Measurements from ENCODE around the gene MAPK1IP1L. TPM values are rescaled to one million over a fixed set of nuclear protein-coding genes. Genes with fewer than 3 reads are reported as not detected.

MAPK1IP1L gene
- total and polyA plus RNA-seq, 2 of the 4 experiments (the other 2 are of a cell fraction), result 44.8 to 168 TPM

GRCh38 chr14:55085060-55085660 lies 33.7 kb downstream of the MAPK1IP1L start:
- no peak for ATAC-seq (ENCODE audit: low read depth)
- Histone ChIP-seq H2BK20ac (ENCODE audit: low read depth, low read length) (no peak overlapping the region), H3K27me3 (ENCODE audit: control insufficient read depth, insufficient read depth, low read length) (no peaks in the 10 kb centered on the region)

More at GRCh38 chr14:55085060-55085660, 33.7 kb downstream of the MAPK1IP1L start:
- H3K18ac ChIP-seq (ENCODE audit: low read depth, low read length), result no peak overlapping the region
- BruUV-seq (replicated peaks), result no TSS peak
- H3K9me3 ChIP-seq (ENCODE audit: control insufficient read depth, insufficient read depth, low read length), result no peaks in the 10 kb centered on the region
- no CpG with 5 or more reads among the region's 4 CpGs for WGBS, 2 experiments (ENCODE audit: extremely low coverage in 2 of 2, insufficient read length in 1 of 2)
- H2AK9ac ChIP-seq (replicated peaks; ENCODE audit: low read depth, low read length, poor library complexity), result no peak overlapping the region
- H3K56ac ChIP-seq (ENCODE audit: extremely low read depth, insufficient read depth, low read length), result no peak overlapping the region
- H3K79me1 ChIP-seq (ENCODE audit: low read depth in 1 of 2, low read length in 2 of 2), result no peaks in the 10 kb centered on the region
- H3K4ac ChIP-seq (ENCODE audit: low read depth, low read length), result no peak overlapping the region
- H3K14ac ChIP-seq (replicated peaks; ENCODE audit: low read depth, low read length), result no peak overlapping the region
- no peak overlapping the region for H3K27ac ChIP-seq (ENCODE audit: insufficient read depth, low read length)
- no peak overlapping the region for H2AFZ ChIP-seq (replicated peaks; ENCODE audit: low read length, poor library complexity)
- POLR2A ChIA-PET (ENCODE audit: unreplicated experiment), result no interaction called here
- no peak overlapping the region for H2AK5ac ChIP-seq (ENCODE audit: low read depth, low read length)
- H3K4me1 ChIP-seq (ENCODE audit: control insufficient read depth, insufficient read depth, low read length), result no peaks in the 10 kb centered on the region
- dilution Hi-C loops (cut with HindIII; ENCODE audit: low sequenced_read_pairs, unreplicated experiment), result no loop called here
- H3K36me3 ChIP-seq (ENCODE audit: control insufficient read depth, insufficient read depth, low read length), result no peaks in the 10 kb centered on the region
- H2BK15ac ChIP-seq (ENCODE audit: low read depth, low read length), result no peak overlapping the region
- CTCF ChIA-PET, result interaction anchor here (1.4 kb wide), 1 partner anchor 9 kb away, joined by 3 read pairs; no protein-coding TSS in a partner anchor
- H4K5ac ChIP-seq (ENCODE audit: low read depth, low read length), result no peak overlapping the region
- H3K4me3 ChIP-seq (ENCODE audit: insufficient read depth, low read depth, low read length), result no peak overlapping the region
- no peak overlapping the region for H3K23ac ChIP-seq (ENCODE audit: low read depth, low read length)
- no peak overlapping the region for H4K91ac ChIP-seq (ENCODE audit: insufficient read depth, low read depth, low read length)
- in situ Hi-C loops (cut with MboI; ENCODE audit: low sequenced_read_pairs), result no loop called here
- TF ChIP-seq, protein P1, sequence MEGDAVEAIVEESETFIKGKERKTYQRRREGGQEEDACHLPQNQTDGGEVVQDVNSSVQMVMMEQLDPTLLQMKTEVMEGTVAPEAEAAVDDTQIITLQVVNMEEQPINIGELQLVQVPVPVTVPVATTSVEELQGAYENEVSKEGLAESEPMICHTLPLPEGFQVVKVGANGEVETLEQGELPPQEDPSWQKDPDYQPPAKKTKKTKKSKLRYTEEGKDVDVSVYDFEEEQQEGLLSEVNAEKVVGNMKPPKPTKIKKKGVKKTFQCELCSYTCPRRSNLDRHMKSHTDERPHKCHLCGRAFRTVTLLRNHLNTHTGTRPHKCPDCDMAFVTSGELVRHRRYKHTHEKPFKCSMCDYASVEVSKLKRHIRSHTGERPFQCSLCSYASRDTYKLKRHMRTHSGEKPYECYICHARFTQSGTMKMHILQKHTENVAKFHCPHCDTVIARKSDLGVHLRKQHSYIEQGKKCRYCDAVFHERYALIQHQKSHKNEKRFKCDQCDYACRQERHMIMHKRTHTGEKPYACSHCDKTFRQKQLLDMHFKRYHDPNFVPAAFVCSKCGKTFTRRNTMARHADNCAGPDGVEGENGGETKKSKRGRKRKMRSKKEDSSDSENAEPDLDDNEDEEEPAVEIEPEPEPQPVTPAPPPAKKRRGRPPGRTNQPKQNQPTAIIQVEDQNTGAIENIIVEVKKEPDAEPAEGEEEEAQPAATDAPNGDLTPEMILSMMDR (conservative IDR thresholded peaks at IDR 0.05; ENCODE audit: low read depth, low read length), result no peak
- TF ChIP-seq RCOR1 (IDR thresholded peaks at IDR 0.05; ENCODE audit: insufficient replicate concordance, low read length), result no peak
- no peak for TF ChIP-seq NFE2L2 (IDR thresholded peaks at IDR 0.05; ENCODE audit: low read depth, low read length)
- TF ChIP-seq RFX5 (IDR thresholded peaks at IDR 0.05; ENCODE audit: low read depth, low read length), result no peak
- H2BK5ac ChIP-seq (ENCODE audit: low read depth, low read length, poor library complexity, severe bottlenecking), result no peak overlapping the region
- no peak overlapping the region for H2BK120ac ChIP-seq (ENCODE audit: low read depth, low read length)
- no peaks in the 10 kb centered on the region for H3K9me1 ChIP-seq (ENCODE audit: insufficient read depth, low read length)
- no peak for DNase-seq
- no peaks in the 10 kb centered on the region; the same call in 1 of the 2 replicates for H4K20me1 ChIP-seq (ENCODE audit: insufficient read depth, low read length)
- intact Hi-C loops (cut with micrococcal nuclease), result no loop called here
- no peak overlapping the region for H3K4me2 ChIP-seq (ENCODE audit: low read depth, low read length)
- no peak overlapping the region for H4K8ac ChIP-seq (ENCODE audit: low read depth in 2 of 2, low read length in 2 of 2)
- H3K9ac ChIP-seq (ENCODE audit: low read depth, low read length), result no peak overlapping the region

All from IMR-90 (cell line).